IMR-90 (cell line): ENCODE data around the gene AKAP8L.

Source experiments
- BHLHE40 ChIP-seq: fragments of 150-350 bp; IDR thresholded peaks from 2 replicates; pipeline ENCODE4 v1.6.1; 2016; ENCODE audit warnings: mild to moderate bottlenecking, low read depth, low read length
- CEBPB ChIP-seq: IDR thresholded peaks from 2 replicates; pipeline ENCODE4 v1.6.1; 2012; ENCODE audit warnings: low read depth, low read length, improper control_type of control experiment
- CHD1 ChIP-seq: IDR thresholded peaks from 2 replicates; pipeline ENCODE4 v1.6.1; 2012; ENCODE audit warnings: low read depth, low read length, improper control_type of control experiment
- FOS ChIP-seq: fragments of 150-350 bp; IDR thresholded peaks from 2 replicates; pipeline ENCODE4 v1.6.1; 2016; ENCODE audit warnings: low read depth, low read length
- MXI1 ChIP-seq: IDR thresholded peaks from 2 replicates; pipeline ENCODE4 v1.6.1; 2012; ENCODE audit warnings: low read depth, mild to moderate bottlenecking, low read length, moderate library complexity, borderline replicate concordance
- NFE2L2 ChIP-seq: fragments of 150-350 bp; IDR thresholded peaks from 2 replicates; pipeline ENCODE4 v1.6.1; 2016; ENCODE audit warnings: low read depth, mild to moderate bottlenecking, low read length
- POLR2A ChIP-seq: IDR thresholded peaks from 2 replicates; pipeline ENCODE4 v1.6.1; 2012; ENCODE audit warnings: mild to moderate bottlenecking, low read depth, low read length
- RAD21 ChIP-seq: IDR thresholded peaks from 2 replicates; pipeline ENCODE4 v1.6.1; 2012; ENCODE audit warnings: low read length, improper control_type of control experiment
- RCOR1 ChIP-seq: IDR thresholded peaks from 2 replicates; pipeline ENCODE4 v1.6.1; 2012; ENCODE audit warnings: mild to moderate bottlenecking, low read length, improper control_type of control experiment; ENCODE audit not compliant: insufficient replicate concordance
- RFX5 ChIP-seq: IDR thresholded peaks from 2 replicates; pipeline ENCODE4 v1.8.0; 2012; ENCODE audit warnings: low read depth, mild to moderate bottlenecking, low read length, moderate library complexity
- SMC3 ChIP-seq: fragments of 150-350 bp; IDR thresholded peaks from 2 replicates; pipeline ENCODE4 v1.6.1; 2016; ENCODE audit warnings: low read depth, mild to moderate bottlenecking, antibody characterized with exemption, low read length, moderate library complexity
- TF ChIP-seq, protein P1 (sequence below): conservative IDR thresholded peaks from 2 replicates; pipeline ENCODE4 v1.5.1; 2012; ENCODE audit warnings: mild to moderate bottlenecking, low read depth, low read length, improper control_type of control experiment
- TF ChIP-seq, protein P2 (sequence below): fragments of 150-350 bp; IDR thresholded peaks from 2 replicates; pipeline ENCODE4 v1.6.1; 2017; ENCODE audit warnings: mild to moderate bottlenecking, antibody characterized with exemption, low read length, low read depth
- TF ChIP-seq, protein P3 (sequence below): fragments of 150-350 bp; IDR thresholded peaks from 2 replicates; pipeline ENCODE4 v1.6.1; 2016; ENCODE audit warnings: low read depth, mild to moderate bottlenecking, low read length, moderate library complexity, borderline replicate concordance

DNA sequence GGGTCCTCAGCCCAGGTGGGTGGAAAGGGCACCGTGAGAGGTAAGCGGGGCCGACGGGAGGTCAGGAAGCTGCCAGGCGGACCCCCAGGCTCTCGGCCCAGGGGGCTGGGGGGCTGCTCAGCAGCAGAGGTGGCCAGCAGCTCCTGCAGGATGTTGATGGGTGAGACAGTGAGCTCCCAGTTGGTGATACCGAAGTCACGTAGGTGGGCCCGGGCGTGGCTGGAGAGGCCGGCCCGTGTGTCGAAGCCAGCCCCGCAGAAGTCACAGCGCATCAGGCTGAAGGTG, 18.0 kb upstream of the AKAP8L start:
- no peak for TF ChIP-seq POLR2A
- TF ChIP-seq CHD1, result no peak
- TF ChIP-seq, protein P1, sequence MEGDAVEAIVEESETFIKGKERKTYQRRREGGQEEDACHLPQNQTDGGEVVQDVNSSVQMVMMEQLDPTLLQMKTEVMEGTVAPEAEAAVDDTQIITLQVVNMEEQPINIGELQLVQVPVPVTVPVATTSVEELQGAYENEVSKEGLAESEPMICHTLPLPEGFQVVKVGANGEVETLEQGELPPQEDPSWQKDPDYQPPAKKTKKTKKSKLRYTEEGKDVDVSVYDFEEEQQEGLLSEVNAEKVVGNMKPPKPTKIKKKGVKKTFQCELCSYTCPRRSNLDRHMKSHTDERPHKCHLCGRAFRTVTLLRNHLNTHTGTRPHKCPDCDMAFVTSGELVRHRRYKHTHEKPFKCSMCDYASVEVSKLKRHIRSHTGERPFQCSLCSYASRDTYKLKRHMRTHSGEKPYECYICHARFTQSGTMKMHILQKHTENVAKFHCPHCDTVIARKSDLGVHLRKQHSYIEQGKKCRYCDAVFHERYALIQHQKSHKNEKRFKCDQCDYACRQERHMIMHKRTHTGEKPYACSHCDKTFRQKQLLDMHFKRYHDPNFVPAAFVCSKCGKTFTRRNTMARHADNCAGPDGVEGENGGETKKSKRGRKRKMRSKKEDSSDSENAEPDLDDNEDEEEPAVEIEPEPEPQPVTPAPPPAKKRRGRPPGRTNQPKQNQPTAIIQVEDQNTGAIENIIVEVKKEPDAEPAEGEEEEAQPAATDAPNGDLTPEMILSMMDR, result no peak
- no peak for TF ChIP-seq RFX5
- TF ChIP-seq MXI1, result no peak
- TF ChIP-seq BHLHE40, result no peak
- no peak for TF ChIP-seq FOS
- TF ChIP-seq SMC3, result no peak
- TF ChIP-seq CEBPB, result no peak
- TF ChIP-seq, protein P2, sequence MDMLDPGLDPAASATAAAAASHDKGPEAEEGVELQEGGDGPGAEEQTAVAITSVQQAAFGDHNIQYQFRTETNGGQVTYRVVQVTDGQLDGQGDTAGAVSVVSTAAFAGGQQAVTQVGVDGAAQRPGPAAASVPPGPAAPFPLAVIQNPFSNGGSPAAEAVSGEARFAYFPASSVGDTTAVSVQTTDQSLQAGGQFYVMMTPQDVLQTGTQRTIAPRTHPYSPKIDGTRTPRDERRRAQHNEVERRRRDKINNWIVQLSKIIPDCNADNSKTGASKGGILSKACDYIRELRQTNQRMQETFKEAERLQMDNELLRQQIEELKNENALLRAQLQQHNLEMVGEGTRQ, result no peak
- TF ChIP-seq, protein P3, sequence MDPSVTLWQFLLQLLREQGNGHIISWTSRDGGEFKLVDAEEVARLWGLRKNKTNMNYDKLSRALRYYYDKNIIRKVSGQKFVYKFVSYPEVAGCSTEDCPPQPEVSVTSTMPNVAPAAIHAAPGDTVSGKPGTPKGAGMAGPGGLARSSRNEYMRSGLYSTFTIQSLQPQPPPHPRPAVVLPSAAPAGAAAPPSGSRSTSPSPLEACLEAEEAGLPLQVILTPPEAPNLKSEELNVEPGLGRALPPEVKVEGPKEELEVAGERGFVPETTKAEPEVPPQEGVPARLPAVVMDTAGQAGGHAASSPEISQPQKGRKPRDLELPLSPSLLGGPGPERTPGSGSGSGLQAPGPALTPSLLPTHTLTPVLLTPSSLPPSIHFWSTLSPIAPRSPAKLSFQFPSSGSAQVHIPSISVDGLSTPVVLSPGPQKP, result no peak
- TF ChIP-seq NFE2L2, result no peak
- TF ChIP-seq RCOR1, result no peak
- no peak for TF ChIP-seq RAD21
